GM18499 (cell line): ENCODE results near the gene FOXP4.
"Not testable (repeated sequence)": the region's sequence is repeated elsewhere in the genome, so short reads cannot be mapped to it uniquely, and the experiment has no call there.

ENCODE experiments used
- ATAC-seq: cut with Tn5 transposase; IDR thresholded peaks from one replicate; pipeline ENCODE4 v1.9.1; 2021; ENCODE audit warnings: moderate number of reproducible peaks; ENCODE audit not compliant: insufficient read depth, unreplicated experiment

Gene FOXP4

DNA sequence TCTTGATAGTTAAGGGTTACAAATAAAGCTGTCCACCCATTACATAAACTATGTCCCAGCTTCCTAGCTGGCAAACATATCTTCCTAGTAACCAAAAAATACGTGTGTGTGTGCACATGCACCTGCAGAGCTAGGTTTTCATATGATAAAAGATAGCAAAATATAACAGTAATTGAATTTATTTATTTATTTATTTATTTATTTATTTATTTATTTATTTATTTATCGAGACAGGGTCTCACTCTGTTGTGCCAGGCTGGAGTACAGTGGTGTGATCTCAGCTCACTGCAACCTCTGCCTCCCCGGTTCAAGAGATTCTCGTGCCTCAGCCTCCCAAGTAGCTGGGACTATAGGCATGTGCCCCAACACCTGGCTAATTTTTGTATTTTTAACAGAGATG lies 73.0 kb downstream of the FOXP4 start:
- ATAC-seq, result not testable (repeated sequence)

DNA sequence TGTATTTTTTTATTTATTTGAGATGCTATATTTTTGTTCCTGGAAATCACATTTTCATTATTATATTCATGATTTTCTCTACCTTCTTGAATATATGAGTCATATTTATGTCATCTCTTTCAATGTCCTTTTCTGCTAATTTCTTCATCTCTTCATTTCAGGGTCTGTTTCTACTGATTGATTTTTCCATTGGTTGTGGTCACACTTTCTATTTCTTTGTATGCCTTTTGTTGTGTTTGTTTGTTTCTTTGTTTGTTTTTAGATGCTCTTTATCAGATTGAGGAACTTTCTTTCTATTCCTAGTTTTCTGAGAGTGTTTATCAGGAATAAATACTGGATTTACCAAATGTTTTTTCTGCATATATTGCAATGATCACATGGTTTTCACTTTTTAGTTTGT lies 75.2 kb downstream of the FOXP4 start:
- no peak for ATAC-seq

DNA sequence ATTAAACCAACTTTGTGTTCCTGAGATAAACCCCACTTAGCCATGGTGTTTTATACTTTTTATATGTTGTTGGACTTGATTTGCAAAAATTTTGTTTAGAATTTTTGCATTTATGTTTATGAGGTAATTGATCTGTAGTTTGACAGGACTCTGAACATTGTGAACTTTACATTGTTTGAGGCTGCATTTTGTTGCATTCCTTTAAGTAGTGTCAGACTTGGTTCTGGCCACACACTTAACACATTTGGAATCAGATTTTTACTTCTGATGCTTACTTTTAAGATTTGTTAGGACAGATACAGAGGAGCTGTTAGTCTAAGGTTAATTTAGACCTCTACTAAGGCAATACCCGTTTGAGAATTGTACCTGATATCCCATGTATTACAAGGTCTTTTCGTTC lies 75.6 kb downstream of the FOXP4 start:
- no peak for ATAC-seq

- no peak for ATAC-seq
Measured at GRCh38 chr6:41622206-41622988, 76.2 kb downstream of the FOXP4 start.

GRCh38 chr6:41623330-41623729 lies 77.1 kb downstream of the FOXP4 start:
- no peak for ATAC-seq

GRCh38 chr6:41624621-41625380 lies 78.6 kb downstream of the FOXP4 start:
- ATAC-seq, result no peak

DNA sequence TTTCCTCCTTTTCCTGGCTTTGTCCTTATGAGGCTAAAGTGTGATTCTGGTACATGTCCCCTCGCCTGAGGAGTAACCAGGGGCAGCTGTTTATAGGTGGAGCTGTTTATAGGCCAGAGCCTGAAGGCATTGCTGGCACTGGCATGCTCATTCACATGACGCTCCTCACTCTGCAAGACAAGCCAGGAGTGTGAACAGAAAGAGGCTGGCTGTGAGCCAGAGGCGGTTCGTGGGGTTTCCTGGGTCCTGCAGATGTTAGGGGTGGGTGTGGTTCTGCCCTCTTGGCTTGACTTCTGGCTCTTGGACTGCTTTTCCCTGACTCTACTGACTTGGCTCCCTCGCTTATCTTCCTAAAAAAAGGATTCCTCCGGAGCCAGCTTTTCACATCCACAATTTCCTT lies 79.3 kb downstream of the FOXP4 start:
- no peak for ATAC-seq

DNA sequence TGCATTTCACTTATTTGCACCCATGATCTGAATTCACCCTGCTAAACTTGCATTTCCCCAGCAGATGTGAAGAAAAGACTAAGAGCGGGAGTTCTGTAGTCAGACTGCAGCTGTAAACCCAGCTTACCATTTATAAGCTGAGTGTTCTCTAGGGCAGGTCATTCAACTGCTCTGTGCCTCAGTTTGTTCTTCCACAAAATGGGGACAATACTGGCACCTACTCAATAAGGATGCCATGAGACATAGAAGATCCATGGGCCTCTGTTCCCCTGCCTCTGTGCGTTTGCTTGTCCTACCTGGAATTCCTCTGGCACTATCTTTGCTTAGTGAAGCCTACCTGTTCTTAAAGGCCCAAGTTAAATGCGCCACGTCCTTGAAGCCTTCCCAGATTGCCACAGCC lies 79.8 kb downstream of the FOXP4 start:
- no peak for ATAC-seq

- no peak for ATAC-seq
Measured at GRCh38 chr6:41626917-41627316, 80.7 kb downstream of the FOXP4 start.

DNA sequence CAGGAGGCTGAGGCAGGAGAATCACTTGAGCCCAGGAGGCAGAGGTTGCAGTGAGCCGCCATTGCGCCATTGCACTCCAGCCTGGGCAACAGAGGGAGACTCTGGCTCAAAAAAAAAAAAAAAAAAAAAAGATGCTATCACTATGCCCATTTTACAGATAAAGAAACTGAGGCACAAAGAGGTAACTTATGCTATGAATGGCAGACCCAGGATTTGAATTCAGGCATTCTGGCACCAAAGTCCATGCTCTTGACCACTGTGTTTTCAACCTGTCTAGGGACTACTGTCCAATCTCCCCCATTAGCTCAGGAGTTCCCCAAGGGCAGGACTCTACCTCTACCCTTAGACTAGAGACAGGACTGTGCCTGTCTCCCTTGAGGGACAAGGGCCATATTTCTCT lies 82.9 kb downstream of the FOXP4 start:
- no peak for ATAC-seq

GRCh38 chr6:41630069-41630468 lies 83.9 kb downstream of the FOXP4 start:
- no peak for ATAC-seq

DNA sequence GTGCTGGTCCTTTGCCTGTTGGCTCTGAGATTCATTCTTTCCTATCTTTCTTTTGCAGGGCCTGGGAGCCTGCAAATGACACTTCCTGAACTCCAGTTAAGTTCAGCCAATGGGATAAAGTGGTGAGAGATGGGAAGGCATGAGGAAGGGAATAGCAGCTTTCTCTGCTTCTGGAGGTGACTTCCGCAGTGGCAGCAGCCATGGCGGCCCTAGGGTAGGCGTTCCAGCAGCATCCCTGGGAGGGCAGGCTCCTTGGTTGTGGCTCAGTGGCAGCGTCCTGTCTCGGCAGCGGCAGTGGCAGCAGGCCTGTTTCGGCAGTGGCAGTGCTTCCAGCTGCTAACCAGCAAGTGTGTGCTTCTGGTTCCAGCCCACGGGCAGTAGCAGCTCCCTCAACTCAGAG lies 84.8 kb downstream of the FOXP4 start:
- no peak for ATAC-seq

GRCh38 chr6:41633056-41633634 lies 87.0 kb downstream of the FOXP4 start:
- ATAC-seq, result no peak

DNA sequence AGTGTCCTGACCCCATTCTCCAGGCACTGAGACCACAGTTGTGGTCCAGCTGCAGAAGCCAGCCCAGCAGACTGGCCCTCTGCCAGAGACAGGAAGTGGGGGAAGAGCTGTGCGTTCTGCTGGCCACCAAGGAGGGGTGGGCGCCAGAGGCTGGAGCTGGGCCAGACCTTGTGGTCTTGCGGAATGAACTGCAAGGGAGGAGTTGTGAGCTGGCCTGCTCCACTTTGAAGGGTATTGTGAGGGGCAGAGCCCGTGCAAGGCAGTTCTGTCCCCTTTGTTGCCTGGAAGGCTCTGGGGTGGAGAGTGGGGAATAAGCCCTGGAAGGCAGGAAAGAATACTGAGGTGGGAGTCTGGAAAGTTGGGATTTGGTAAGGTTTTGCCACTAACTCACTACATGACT lies 88.5 kb downstream of the FOXP4 start:
- ATAC-seq, result no peak

GRCh38 chr6:41635365-41635764 lies 89.2 kb downstream of the FOXP4 start:
- no peak for ATAC-seq

- no peak for ATAC-seq
Measured at GRCh38 chr6:41636833-41637193, 90.6 kb downstream of the FOXP4 start.

- no peak for ATAC-seq
Measured at GRCh38 chr6:41637194-41638001, 91.2 kb downstream of the FOXP4 start.

DNA sequence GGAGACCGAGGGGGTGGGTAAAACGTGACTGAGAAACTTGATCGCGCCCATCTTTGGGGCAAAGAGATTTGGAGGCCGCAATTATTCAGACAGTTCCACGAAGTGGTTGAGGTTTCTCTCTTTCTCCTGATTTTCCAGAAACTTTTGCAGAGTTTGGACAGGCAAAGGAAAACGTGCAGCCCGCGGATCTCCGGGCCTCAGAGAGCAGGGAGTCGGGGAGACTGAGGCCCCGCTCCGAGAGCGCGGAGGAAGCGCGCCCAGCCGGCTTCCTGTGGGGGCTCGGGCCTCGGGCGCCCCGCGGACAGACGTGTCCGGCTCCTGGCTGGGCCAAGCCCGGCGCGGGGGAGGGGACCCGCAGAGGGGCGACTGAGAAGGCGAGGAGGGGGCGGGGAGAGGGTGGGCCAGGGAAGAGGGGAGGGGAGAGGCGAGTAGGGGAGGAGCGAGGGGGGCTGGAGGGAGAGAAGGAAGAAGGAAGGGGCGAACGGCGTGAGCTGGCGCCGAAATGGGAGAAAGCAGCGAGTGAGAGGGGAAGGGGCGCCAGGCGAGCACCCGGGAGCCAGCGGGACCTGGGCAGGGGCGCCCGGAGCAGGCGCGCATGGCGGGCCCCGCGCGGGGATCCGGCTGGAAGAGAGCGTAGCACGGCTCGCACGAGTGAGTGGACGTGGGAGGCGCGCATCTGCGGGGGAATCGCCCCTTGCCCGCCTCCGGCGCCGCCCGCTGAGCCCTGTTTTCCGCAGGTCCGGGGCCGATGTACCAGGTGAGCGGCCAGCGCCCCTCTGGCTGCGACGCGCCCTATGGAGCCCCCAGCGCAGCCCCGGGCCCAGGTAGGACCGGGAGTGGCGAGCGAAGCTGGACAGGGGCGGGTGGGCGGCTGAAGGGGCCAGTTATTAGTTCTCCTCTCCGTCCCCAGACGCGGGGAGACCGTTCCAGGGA lies 92.1 kb downstream of the FOXP4 start, which contains the start of gene MDFI:
Gene MDFI (plus strand): TSS at position 467 of the 933 bp plus-strand sequence. CDS start 282 bp downstream, at position 749.
- ATAC-seq, result no peak
